ENCODE measurements around the gene NLGN4Y. TPM values are rescaled to one million over a fixed set of nuclear protein-coding genes. Genes with fewer than 3 reads are reported as not detected.
"Not testable (repeated sequence)": the region's sequence is repeated elsewhere in the genome, so short reads cannot be mapped to it uniquely, and the experiment has no call there.

NLGN4Y gene
- total RNA-seq, 2 donors from 2014 or later: not detected

DNA sequence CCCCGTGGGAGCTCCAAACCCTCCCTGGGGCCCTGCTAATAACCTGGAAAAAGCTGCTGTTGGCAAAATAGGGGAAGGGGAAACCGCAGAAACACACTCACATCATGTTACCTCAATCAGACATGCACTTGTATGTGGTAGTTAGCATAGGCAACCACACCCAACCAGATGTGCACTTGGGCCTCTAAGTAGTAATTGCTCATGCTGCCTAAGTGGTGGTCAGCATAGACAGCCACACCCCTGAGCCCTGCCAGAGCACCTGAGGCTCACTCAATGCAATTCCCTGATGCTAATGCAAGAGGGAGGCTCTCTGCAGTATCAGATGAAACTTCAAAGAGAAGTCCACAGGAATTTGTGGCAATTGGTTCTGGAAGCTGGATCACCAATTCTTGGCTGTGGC, 301.4 kb downstream of the NLGN4Y start:
- intact Hi-C loops (cut with DNase I): no loop called here
- no peak for DNase-seq (ENCODE audit: low spot score)

DNA sequence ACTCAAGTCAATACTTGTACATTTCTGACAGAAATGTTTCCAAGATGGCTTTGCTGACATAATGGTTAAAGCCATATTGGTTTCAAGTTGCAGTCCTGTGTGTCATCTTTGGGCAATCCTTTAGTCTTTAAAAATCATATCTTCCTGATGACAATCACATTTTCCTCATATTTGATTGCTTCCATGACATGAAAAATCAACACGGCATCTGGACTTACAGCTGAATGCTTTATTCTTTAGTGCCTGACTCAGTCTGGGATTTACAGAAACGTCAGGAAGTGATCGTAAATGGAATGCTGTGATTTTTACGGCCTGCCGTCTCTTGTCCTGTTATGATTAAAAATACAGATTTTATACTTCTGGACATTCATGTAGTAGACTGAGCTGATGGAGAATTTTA, 304.2 kb downstream of the NLGN4Y start:
- intact Hi-C loops (cut with DNase I): no loop called here
- DNase-seq (ENCODE audit: low spot score): no peak

GRCh38 chrY:14829366-14829885, 305.1 kb downstream of the NLGN4Y start:
- DNase-seq (ENCODE audit: low spot score): no peak
- intact Hi-C loops (cut with DNase I): no loop called here

DNA sequence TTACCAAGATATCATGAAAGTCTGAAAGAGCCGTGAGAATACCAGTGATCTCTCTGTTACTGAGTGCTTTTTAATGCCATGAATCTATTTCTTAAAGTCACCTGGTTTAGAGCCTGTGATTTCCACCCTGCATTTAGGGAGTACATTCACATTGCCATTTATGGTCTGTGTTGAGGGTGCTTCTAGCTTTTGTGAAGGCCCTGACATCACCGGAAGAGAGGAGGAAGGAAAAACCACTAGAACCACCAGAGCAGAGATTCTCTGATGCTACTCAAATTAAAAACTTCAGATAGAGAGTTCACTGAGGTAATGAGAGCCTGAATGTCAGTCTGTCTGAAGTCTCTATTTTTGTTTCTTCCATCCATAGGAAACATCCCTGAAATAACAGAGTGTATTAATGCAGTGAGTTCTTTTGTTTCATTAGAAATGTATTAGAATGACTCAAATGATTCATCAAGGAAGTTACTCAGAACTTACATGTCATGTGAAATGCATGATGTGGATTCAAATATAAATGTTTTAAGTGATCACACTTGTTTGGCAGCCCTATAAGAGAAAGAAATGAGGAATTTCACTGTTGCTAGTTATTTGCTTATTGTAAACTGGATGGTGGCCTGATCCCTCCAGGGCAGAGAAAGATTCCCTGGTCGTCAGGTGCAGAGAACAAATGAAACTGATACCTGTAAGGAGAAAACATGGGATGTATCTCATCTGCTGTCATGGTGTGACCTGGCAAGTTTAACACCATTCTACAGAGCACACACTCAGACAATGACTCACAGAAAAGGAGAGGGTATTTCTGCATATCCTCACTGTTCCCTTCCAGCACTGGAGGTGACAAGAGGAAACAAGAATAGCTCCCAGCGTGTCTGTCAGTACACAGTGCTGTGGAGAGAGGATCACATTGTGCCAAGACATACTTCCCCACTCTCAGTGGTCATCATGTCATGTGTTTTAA, 310.1 kb downstream of the NLGN4Y start:
- DNase-seq (ENCODE audit: low spot score): no peak
- intact Hi-C loops (cut with DNase I): no loop called here

GRCh38 chrY:14837466-14837865, 313.1 kb downstream of the NLGN4Y start:
- intact Hi-C loops (cut with DNase I): no loop called here
- DNase-seq (ENCODE audit: low spot score): no peak

- no peak for DNase-seq (ENCODE audit: low spot score)
- intact Hi-C loops (cut with DNase I): no loop called here
Measured at GRCh38 chrY:14850734-14851133, 326.4 kb downstream of the NLGN4Y start.

DNA sequence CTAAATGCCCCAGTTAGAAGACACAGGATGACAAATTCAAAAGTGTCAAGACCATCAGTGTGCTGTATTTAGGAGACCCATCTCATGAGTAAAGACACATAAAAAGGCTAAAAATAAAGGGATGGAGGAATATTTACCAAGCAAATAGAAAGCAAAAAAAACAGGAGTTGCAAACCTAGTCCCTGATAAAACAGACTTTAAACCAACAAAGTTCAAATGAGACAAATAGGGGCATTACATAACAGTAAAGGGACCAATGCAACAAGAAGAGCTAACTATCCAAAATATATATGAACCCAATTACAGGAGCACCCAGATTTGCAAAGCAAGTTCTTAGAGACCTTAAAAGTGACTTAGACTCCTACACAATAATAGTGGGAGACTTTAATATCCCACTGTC, 336.1 kb downstream of the NLGN4Y start:
- DNase-seq (ENCODE audit: low spot score): no peak

GRCh38 chrY:14861033-14861432, 336.7 kb downstream of the NLGN4Y start:
- DNase-seq (ENCODE audit: low spot score); intact Hi-C loops (cut with DNase I): not testable (repeated sequence)

More for the DNA sequence above, 336.1 kb downstream of the NLGN4Y start:
- intact Hi-C loops (cut with DNase I): no loop called here

DNA sequence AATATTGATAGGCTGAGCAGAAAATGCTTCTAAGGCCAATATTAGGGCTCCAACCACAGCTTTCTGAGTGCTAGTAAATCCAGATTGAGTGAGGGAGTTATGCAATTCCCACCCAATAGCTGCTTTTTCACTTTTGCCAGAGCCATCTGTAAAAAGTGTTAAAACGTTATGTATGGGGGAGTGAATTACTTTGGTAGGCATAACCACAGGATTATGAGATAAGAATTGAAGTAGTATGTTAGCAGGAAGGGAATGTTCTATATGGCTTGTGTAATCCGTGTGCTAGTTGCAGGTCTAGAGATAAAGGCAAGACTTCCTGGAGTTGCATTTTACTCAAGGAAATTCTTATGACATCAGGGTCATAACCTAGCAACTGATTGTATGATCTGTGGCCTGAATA, 347.6 kb downstream of the NLGN4Y start:
- DNase-seq (ENCODE audit: low spot score): no peak
- intact Hi-C loops (cut with DNase I): no loop called here
